CD4-positive, alpha-beta T cell treated with Interleukin-15 for 1 hour (primary cell): ENCODE data around the gene MDGA2.

Source experiments
- DNase-seq: peaks from one replicate; pipeline ENCODE4 v3.0.0-alpha.2; 2020

Gene MDGA2

DNA sequence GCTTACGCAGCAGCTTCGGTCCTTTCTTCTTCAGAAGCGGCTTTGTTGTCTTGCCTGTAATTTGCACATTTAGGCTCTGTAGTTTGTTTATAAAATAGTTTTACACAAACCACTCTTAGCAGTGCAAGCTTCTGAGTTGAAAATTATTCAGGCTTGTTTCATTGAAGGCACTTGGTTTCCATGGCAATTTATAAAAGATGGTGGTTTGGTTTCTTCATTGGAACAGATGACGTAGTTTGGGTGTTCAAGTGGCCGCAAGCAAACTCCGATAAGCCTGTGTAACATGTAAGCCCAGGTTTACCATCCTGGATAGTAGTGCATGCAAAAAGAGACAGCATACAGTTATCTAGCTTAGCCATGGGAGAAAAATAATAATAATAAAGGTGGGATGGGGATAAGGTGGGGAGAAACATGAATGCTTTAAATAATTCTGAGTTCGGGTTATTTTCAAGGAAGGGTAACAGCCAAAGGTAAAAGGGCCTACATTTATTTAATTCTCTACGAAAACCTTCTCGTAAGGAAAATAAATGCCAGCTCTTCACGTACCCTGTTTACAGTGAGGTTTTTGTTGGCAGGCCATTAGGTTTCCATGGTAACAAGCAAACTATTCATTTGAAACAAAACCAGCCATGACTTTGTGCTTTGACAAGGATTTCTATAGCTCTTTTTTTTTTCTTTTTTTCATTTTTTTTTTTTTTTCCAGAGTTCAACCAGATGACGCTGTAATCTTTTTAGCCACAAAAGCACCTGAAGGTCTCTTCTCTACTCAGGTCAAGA lies 834.3 kb downstream of the MDGA2 start:
- DNase-seq: no peak

DNA sequence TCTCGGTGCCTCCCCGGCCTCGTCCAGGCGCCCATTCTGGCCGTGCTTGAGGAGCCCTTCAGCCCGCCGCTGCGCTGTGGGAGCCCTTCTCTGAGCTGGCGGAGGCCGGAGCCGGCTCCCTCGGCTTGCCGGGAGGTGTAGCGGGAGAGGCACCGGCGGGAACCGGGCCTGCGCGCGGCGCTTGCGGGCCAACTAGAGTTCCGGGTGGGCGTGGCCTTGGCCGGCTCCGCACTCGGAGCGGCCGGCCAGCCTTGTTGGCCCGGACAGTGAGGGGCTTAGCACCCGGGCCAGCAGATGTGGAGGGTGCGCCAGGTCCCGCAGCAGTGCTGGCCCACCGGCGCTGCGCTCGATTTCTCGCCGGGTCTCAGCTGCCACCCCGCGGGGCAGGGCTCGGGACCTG lies 855.1 kb downstream of the MDGA2 start:
- DNase-seq: no peak

DNA sequence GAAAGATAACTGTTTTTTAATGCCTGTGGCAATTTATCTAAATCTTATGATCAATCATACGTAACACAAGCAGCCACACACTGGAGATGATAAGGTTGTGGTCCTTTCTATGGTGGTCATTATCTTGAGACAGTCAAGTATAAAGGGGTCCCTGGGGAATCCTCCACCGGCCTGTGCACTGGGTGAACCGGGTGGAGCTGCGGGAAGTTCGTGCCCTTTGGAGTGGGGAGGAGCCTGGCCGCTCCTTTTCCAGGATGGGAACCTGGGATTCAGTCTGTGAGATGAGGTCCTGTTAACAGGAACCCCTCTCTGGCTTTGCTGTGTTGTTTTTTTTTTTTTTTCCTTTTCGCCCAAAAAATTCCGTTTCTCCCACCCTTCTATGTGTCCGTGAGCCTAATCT lies 856.3 kb downstream of the MDGA2 start:
- DNase-seq: no peak

DNA sequence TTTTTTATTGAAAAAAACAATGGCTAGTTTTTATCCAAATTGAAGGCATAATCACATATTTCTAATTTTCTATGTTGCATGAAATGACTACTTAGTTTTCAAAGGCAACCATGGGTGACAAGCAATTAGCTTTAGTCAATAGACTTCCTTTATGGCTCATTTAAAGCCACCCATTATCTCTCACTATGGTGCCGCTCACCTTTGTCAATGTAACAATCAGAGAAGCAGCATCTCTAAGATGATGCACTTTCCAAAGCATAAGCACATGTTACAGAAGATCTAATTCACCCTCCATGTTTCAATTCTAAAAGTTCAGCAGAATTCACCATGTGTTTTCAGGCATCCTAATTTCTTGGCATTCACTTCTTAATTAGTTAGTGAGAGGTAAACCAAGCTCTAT lies 857.3 kb downstream of the MDGA2 start:
- DNase-seq: no peak

DNA sequence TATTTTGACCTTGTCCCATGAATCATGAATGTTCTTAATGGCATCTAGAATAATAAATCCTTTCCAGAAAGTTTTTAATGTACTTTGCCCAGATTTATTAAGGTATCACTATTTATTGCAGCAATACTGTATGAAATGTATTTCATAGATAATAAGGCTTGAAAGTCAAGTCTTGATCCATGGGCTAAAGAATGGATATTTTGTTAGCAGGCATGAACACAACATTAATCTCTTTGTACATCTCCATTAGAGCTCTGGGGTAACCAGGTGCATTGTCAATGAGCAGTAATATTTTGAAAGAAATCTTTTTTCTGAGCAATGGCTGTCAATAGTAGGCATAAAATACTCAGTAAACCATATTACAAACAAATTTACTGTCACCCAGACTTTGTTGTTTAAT lies 882.3 kb downstream of the MDGA2 start:
- DNase-seq: no peak
